ENCODE results near the gene HEATR5A.

HEATR5A gene

GRCh38 chr14:31425905-31426304, 5.6 kb upstream of the HEATR5A start:
- DNase-seq = no peak

GRCh38 chr14:31421200-31421599, 850 bp upstream of the HEATR5A start:
- DNase-seq = no peak

GRCh38 chr14:31419967-31420318, 407 bp downstream of the HEATR5A start:
- DNase-seq = no peak

- DNase-seq = no peak
These were observed 977 bp downstream of the HEATR5A start for GRCh38 chr14:31419179-31419966.

- DNase-seq = no peak
These were observed 1.9 kb downstream of the HEATR5A start for GRCh38 chr14:31418440-31418839.

- no peak for DNase-seq
These were observed 6.0 kb downstream of the HEATR5A start for GRCh38 chr14:31414190-31414833.

- DNase-seq = no peak
These were observed 9.1 kb downstream of the HEATR5A start for GRCh38 chr14:31411218-31411727.

GRCh38 chr14:31410048-31410650, 10.2 kb downstream of the HEATR5A start:
- DNase-seq = no peak

- no peak for DNase-seq
These were observed 11.9 kb downstream of the HEATR5A start for GRCh38 chr14:31408421-31408820.

- DNase-seq = no peak
These were observed 14.6 kb downstream of the HEATR5A start for GRCh38 chr14:31405599-31406232.

- no peak for DNase-seq
These were observed 15.2 kb downstream of the HEATR5A start for GRCh38 chr14:31405106-31405505.

- no peak for DNase-seq
These were observed 16.6 kb downstream of the HEATR5A start for GRCh38 chr14:31403707-31404106.

GRCh38 chr14:31402764-31403439, 17.4 kb downstream of the HEATR5A start:
- no peak for DNase-seq

GRCh38 chr14:31401369-31401932, 18.9 kb downstream of the HEATR5A start:
- DNase-seq = no peak

- DNase-seq = no peak
These were observed 20.2 kb downstream of the HEATR5A start for GRCh38 chr14:31400031-31400638.

GRCh38 chr14:31395572-31396205, 24.7 kb downstream of the HEATR5A start:
- DNase-seq = no peak

GRCh38 chr14:31395119-31395518, 25.2 kb downstream of the HEATR5A start:
- no peak for DNase-seq

GRCh38 chr14:31391977-31392503, 28.3 kb downstream of the HEATR5A start:
- no peak for DNase-seq

GRCh38 chr14:31391473-31391872, 28.9 kb downstream of the HEATR5A start:
- no peak for DNase-seq

- DNase-seq = no peak
These were observed 30.4 kb downstream of the HEATR5A start for GRCh38 chr14:31389946-31390345.

GRCh38 chr14:31388687-31389413, 31.5 kb downstream of the HEATR5A start:
- no peak for DNase-seq

Data from NCI-H446 treated with DMSO at 0.1 percent for 48 hours (cell line).